SK-N-SH (cell line): ENCODE results near the gene EDA. TPM values are rescaled to one million over a fixed set of nuclear protein-coding genes. Genes with fewer than 3 reads are reported as not detected.

Experiments
- CTCF ChIA-PET: fragments of 300-600, 350-600 bp; formaldehyde crosslinking; extraction: SDS; loops from one replicate; lab custom pipeline; 2021; lab: Yijun Ruan, JAX
- POLR2A ChIA-PET: fragments of 350-600 bp; sonication (Branson Sonifier 250); formaldehyde crosslinking; extraction: SDS; loops from one replicate; lab custom pipeline; 2020; ENCODE audit warnings: antibody characterized with exemption, inconsistent platforms; lab: Yijun Ruan, JAX
- DNase-seq: peaks from one replicate; pipeline ENCODE4 v3.0.0; 2012
- H2AFZ ChIP-seq: fragments of 200-600 bp; sonication (generic); 2 replicates; pipeline ENCODE4 v1.8.1; 2016; ENCODE audit warnings: antibody characterized with exemption, mild to moderate bottlenecking, low read depth
- H3F3A ChIP-seq: fragments of 200-600 bp; sonication (generic); replicated peaks from 2 replicates; pipeline ENCODE3; 2016; ENCODE audit warnings: antibody characterized with exemption, mild to moderate bottlenecking; ENCODE audit not compliant: insufficient read depth
- H3K27ac ChIP-seq, 2 experiments: fragments of 200-500 bp in 1 of 2; fragments of 200-600 bp in 1 of 2; sonication (Bioruptor generic) in 1 of 2; sonication (generic), shearing (Covaris generic) in 1 of 2; 2 replicates each; pipeline versions ENCODE4 v1.5.1 to v1.6.1; 2014 to 2016; ENCODE audit warnings: low read depth in 2 of 2, inconsistent platforms in 1 of 2, low read length in 1 of 2, mild to moderate bottlenecking in 1 of 2, mixed read lengths in 1 of 2
- H3K27me3 ChIP-seq: fragments of 200-600 bp; sonication (generic), shearing (Covaris generic); 2 replicates; pipeline ENCODE4 v1.6.1; 2016; ENCODE audit warnings: mixed run types; ENCODE audit not compliant: insufficient read depth
- H3K36me3 ChIP-seq, 2 experiments: fragments of 200-500 bp in 1 of 2; fragments of 200-600 bp in 1 of 2; sonication (Bioruptor generic) in 1 of 2; sonication (generic) in 1 of 2; replicated peaks in 1 of 2; 2 replicates each; pipeline versions ENCODE3 to v1.5.1; 2014 to 2016; ENCODE audit warnings: low read length in 1 of 2, mild to moderate bottlenecking in 1 of 2; ENCODE audit not compliant: insufficient read depth in 2 of 2, control insufficient read depth in 1 of 2
- H3K4me1 ChIP-seq, 2 experiments: fragments of 200-500 bp in 1 of 2; fragments of 200-600 bp in 1 of 2; sonication (Bioruptor generic) in 1 of 2; sonication (generic), shearing (Covaris generic) in 1 of 2; 2 replicates each; pipeline versions ENCODE4 v1.5.1 to v1.6.1; 2014 to 2016; ENCODE audit warnings: low read depth in 1 of 2, low read length in 1 of 2, mixed run types in 1 of 2; ENCODE audit not compliant: insufficient read depth in 2 of 2, control insufficient read depth in 1 of 2
- H3K4me2 ChIP-seq: fragments of 200-600 bp; sonication (generic), shearing (Covaris generic); 2 replicates; pipeline ENCODE4 v1.6.1; 2017; ENCODE audit warnings: mixed run types
- H3K4me3 ChIP-seq, 2 experiments: fragments of 200-500 bp in 1 of 2; fragments of 200-600 bp in 1 of 2; sonication (Bioruptor generic) in 1 of 2; sonication (generic), shearing (Covaris generic) in 1 of 2; 2 replicates each; pipeline versions ENCODE4 v1.5.1 to v1.8.1; 2014 to 2016; ENCODE audit warnings: low read depth in 2 of 2, inconsistent platforms in 1 of 2, low read length in 1 of 2, mild to moderate bottlenecking in 1 of 2, mixed read lengths in 1 of 2, moderate library complexity in 1 of 2
- H3K79me2 ChIP-seq: fragments of 200-600 bp; sonication (generic); 2 replicates; pipeline ENCODE4 v1.8.1; 2017; ENCODE audit warnings: mild to moderate bottlenecking; ENCODE audit not compliant: insufficient read depth
- H3K9ac ChIP-seq: fragments of 200-600 bp; sonication (generic); 2 replicates; pipeline ENCODE4 v1.6.1; 2017; ENCODE audit warnings: mixed run types
- H3K9me2 ChIP-seq: fragments of 200-600 bp; sonication (generic); 2 replicates; pipeline ENCODE4 v1.6.1; 2017; ENCODE audit warnings: mixed run types
- H3K9me3 ChIP-seq: fragments of 200-600 bp; sonication (generic); 2 replicates; pipeline ENCODE4 v1.6.1; 2017; ENCODE audit warnings: mixed run types, mild to moderate bottlenecking, moderate library complexity
- H4K20me1 ChIP-seq: fragments of 200-600 bp; sonication (generic); 2 replicates; pipeline ENCODE4 v1.6.1; 2017; ENCODE audit warnings: mild to moderate bottlenecking, mixed run types; ENCODE audit not compliant: insufficient read depth
- CHD2 ChIP-seq: fragments of 150-350 bp; IDR thresholded peaks from 2 replicates; pipeline ENCODE4 v1.6.1; 2018; ENCODE audit warnings: low read length; ENCODE audit not compliant: partially characterized antibody
- EZH2phosphoT487 ChIP-seq: fragments of 200-600 bp; sonication (generic); IDR thresholded peaks from 2 replicates; pipeline ENCODE4 v1.6.1; 2017; ENCODE audit warnings: low read depth, mixed run types, mild to moderate bottlenecking, antibody characterized with exemption, moderate library complexity, borderline replicate concordance
- FOSL2 ChIP-seq: IDR thresholded peaks from 2 replicates; pipeline ENCODE4 v1.4.0; 2012; ENCODE audit warnings: low read depth, mild to moderate bottlenecking, moderate library complexity, borderline replicate concordance
- FOXM1 ChIP-seq: IDR thresholded peaks from 2 replicates; pipeline ENCODE4 v1.4.0; 2012; ENCODE audit warnings: low read depth, mild to moderate bottlenecking
- MXI1 ChIP-seq: IDR thresholded peaks from 2 replicates; pipeline ENCODE4 v1.6.1; 2012; ENCODE audit warnings: mild to moderate bottlenecking, low read depth, low read length, improper control_type of control experiment
- NFIC ChIP-seq: IDR thresholded peaks from 2 replicates; pipeline ENCODE4 v1.4.0; 2012; ENCODE audit warnings: borderline replicate concordance
- RCOR1 ChIP-seq: fragments of 150-350 bp; IDR thresholded peaks from 2 replicates; pipeline ENCODE4 v1.6.1; 2017; ENCODE audit warnings: antibody characterized with exemption, low read length
- RXRA ChIP-seq: IDR thresholded peaks from 2 replicates; pipeline ENCODE4 v1.4.0; 2012; ENCODE audit warnings: low read depth, mild to moderate bottlenecking, borderline replicate concordance
- TEAD4 ChIP-seq: IDR thresholded peaks from 2 replicates; pipeline ENCODE4 v1.4.0; 2012; ENCODE audit warnings: mild to moderate bottlenecking, borderline replicate concordance; ENCODE audit not compliant: insufficient read depth
- YY1 ChIP-seq: IDR thresholded peaks from 2 replicates; pipeline ENCODE4 v1.4.0; 2012; ENCODE audit warnings: low read depth, mild to moderate bottlenecking
- WGBS: methylation state at CpG from one replicate; pipeline ENCODE4 v1.1.6; 2017; ENCODE audit warnings: low lambda C conversion rate; 5-methylcytosine and 5-hydroxymethylcytosine counted together
- polyA plus RNA-seq, 3 experiments: library from polyadenylated mRNA; depleted of rRNA; stranded (reverse); fragments of >200 nt; gene quantifications; 2 replicates each; pipeline ENCODE4 v1.2.3, GENCODE V29; 2012
- TF ChIP-seq, protein P1 (sequence below): IDR thresholded peaks from 2 replicates; pipeline ENCODE4 v1.4.0; 2012; ENCODE audit warnings: low read depth, borderline replicate concordance
- TF ChIP-seq, protein P2 (sequence below): IDR thresholded peaks from 2 replicates; pipeline ENCODE4 v1.6.1; 2012; ENCODE audit warnings: mild to moderate bottlenecking, low read depth, low read length, moderate library complexity

EDA gene
- polyA plus RNA-seq, 1 of the 3 experiments (the other 2 are of a cell fraction) = 0.02 TPM

DNA sequence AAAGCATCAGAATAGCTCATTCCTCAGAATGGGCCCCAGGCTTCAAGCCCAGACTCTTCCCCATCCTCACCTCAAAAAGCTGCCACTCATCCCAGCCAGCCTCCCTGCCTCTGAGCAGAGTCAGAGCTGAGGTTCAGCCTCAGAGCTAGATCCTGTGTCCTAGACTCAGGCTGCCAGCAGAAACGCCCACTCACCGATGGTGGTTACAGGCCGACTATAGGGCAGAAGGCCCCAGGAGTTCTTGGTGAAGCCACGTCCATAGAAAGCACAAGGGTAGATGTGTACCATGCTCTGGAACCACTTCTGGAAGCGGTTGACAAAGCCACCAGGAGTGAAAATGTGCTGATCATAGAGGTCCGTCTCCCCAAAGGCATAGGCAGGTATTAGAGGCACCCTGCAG lies 426.1 kb downstream of the EDA start:
- TF ChIP-seq FOSL2 = no peak
- no peak for TF ChIP-seq FOXM1
- no peak for TF ChIP-seq MXI1
- no peak for TF ChIP-seq RCOR1
- TF ChIP-seq YY1 = no peak
- TF ChIP-seq, protein P1, sequence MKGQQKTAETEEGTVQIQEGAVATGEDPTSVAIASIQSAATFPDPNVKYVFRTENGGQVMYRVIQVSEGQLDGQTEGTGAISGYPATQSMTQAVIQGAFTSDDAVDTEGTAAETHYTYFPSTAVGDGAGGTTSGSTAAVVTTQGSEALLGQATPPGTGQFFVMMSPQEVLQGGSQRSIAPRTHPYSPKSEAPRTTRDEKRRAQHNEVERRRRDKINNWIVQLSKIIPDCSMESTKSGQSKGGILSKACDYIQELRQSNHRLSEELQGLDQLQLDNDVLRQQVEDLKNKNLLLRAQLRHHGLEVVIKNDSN = no peak
- TF ChIP-seq CHD2 = no peak
- no peak for TF ChIP-seq NFIC
- no peak for TF ChIP-seq RXRA
- no peak for TF ChIP-seq EZH2phosphoT487
- no peaks in the 10 kb centered on the region for H3K79me2 ChIP-seq
- peaks cover 9% of the 10 kb centered on the region for H3F3A ChIP-seq
- H3K9me3 ChIP-seq = no peaks in the 10 kb centered on the region
- no peak overlapping the region for H3K9ac ChIP-seq
- ChIA-PET CTCF (interaction anchor here (1.1 to 5.8 kb wide), 3 partner anchors 10 to 549 kb away, joined by 3 to 47 read pairs (median 14); no protein-coding TSS in a partner anchor), POLR2A (no interaction called here)
- no peak overlapping the region for H3K4me3 ChIP-seq
- H2AFZ ChIP-seq = no peak overlapping the region
- H4K20me1 ChIP-seq = no peaks in the 10 kb centered on the region
- no peaks in the 10 kb centered on the region; the same call in 1 of the 2 replicates for H3K27me3 ChIP-seq
- H3K4me2 ChIP-seq = no peak overlapping the region
- no peaks in the 10 kb centered on the region for H3K9me2 ChIP-seq
- no peaks in the 10 kb centered on the region for H3K36me3 ChIP-seq
- no peaks in the 10 kb centered on the region for H3K4me1 ChIP-seq
- H3K27ac ChIP-seq = no peak overlapping the region
- 60% methylated on average over 1 of the region's 6 CpGs for whole genome bisulfite sequencing
- no peak for DNase-seq

DNA sequence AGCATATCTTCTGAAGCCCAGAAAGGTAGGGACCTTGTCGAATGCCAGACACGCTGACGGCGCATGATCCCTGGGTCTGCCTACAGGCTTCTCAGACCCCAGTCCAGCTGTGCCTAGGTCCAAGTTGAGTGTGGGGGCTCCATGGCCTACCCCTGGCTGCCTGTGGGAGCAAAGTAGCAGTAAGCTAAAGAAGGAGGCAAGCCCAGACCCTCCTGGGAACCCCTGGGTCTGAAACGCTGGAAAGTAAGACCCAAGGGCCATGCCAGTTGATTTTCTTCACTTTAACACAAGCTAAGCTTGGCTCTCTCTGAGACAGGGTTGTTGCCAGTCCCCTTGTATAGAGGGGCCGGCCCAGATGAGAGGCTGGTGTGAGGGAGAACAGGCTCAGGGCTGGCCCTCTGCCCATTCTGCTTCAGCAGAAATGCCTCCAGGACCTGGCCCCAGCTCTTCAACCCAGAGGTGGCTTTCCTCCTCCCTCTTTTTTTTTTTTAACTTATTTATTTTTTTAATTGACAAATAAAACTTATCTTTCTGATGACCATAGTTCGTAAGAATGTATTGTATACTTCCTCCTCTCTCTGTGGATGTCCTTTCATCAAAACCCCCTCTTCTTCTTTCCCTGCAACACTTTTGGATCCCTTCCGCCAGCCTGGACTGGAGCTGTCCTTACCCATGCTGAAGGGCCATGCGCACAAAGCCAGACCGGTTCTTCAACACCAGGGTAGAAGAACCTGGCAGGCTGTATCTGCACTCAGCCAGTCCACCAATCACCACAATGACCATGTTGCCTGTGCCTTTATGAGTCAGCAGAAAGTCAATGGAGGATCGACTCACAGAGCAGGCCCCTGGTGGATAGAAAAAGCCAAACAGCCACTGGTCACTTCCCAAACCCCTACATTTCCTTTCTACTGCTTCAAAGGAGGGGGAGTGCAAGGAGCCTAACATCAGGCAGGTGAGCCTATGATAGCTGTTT lies 426.8 kb downstream of the EDA start:
- Histone ChIP-seq H3K27ac (no peak overlapping the region), H3K79me2 (no peaks in the 10 kb centered on the region), H3K4me2 (no peak overlapping the region), H3K27me3 (no peaks in the 10 kb centered on the region), H3K4me3 (no peak overlapping the region), H3K36me3 (no peaks in the 10 kb centered on the region), H3F3A (peaks cover 9% of the 10 kb centered on the region), H2AFZ (peak overlapping the region; percentile 46; the same call in 1 of the 2 replicates), H3K9me2 (no peaks in the 10 kb centered on the region), H3K9me3 (no peaks in the 10 kb centered on the region), H3K9ac (no peak overlapping the region), H3K4me1 (no peaks in the 10 kb centered on the region), H4K20me1 (no peaks in the 10 kb centered on the region)
- WGBS = 49% methylated on average over 10 of the region's 11 CpGs
- ChIA-PET POLR2A (no interaction called here), CTCF (interaction anchor here (1.1 to 5.8 kb wide), 3 partner anchors 11 to 550 kb away, joined by 3 to 47 read pairs (median 14); no protein-coding TSS in a partner anchor)
- TF ChIP-seq, protein P2, sequence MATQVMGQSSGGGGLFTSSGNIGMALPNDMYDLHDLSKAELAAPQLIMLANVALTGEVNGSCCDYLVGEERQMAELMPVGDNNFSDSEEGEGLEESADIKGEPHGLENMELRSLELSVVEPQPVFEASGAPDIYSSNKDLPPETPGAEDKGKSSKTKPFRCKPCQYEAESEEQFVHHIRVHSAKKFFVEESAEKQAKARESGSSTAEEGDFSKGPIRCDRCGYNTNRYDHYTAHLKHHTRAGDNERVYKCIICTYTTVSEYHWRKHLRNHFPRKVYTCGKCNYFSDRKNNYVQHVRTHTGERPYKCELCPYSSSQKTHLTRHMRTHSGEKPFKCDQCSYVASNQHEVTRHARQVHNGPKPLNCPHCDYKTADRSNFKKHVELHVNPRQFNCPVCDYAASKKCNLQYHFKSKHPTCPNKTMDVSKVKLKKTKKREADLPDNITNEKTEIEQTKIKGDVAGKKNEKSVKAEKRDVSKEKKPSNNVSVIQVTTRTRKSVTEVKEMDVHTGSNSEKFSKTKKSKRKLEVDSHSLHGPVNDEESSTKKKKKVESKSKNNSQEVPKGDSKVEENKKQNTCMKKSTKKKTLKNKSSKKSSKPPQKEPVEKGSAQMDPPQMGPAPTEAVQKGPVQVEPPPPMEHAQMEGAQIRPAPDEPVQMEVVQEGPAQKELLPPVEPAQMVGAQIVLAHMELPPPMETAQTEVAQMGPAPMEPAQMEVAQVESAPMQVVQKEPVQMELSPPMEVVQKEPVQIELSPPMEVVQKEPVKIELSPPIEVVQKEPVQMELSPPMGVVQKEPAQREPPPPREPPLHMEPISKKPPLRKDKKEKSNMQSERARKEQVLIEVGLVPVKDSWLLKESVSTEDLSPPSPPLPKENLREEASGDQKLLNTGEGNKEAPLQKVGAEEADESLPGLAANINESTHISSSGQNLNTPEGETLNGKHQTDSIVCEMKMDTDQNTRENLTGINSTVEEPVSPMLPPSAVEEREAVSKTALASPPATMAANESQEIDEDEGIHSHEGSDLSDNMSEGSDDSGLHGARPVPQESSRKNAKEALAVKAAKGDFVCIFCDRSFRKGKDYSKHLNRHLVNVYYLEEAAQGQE = no peak
- no peak for TF ChIP-seq TEAD4
- no peak for DNase-seq
